Bronchial epithelial cell (primary cell): ENCODE results near the gene ZBED1. TPM values are rescaled to one million over a fixed set of nuclear protein-coding genes. Genes with fewer than 3 reads are reported as not detected.
"Not testable (repeated sequence)": the region's sequence is repeated elsewhere in the genome, so short reads cannot be mapped to it uniquely, and the experiment has no call there.

Source experiments
- DNase-seq: peaks from one replicate; pipeline ENCODE4 v3.0.0-alpha.2; 2010; ENCODE audit warnings: low read depth
- FAIRE-seq: peaks from 2 replicates; lab custom pipeline; 2011; peaks lifted over from hg19 to GRCh38; lab: Jason Lieb, UNC
- H3K27me3 ChIP-seq: 2 replicates; pipeline ENCODE4 v1.5.1; 2011; ENCODE audit warnings: low read length; ENCODE audit not compliant: control insufficient read depth, insufficient read depth
- H3K36me3 ChIP-seq: 2 replicates; pipeline ENCODE4 v1.5.1; 2011; ENCODE audit warnings: low read length; ENCODE audit not compliant: control insufficient read depth, insufficient read depth
- H3K4me3 ChIP-seq: 2 replicates; pipeline ENCODE4 v1.5.1; 2011; ENCODE audit warnings: mild to moderate bottlenecking, low read depth, low read length, control low read depth
- CTCF ChIP-seq: IDR thresholded peaks from 2 replicates; pipeline ENCODE4 v1.5.1; 2011; ENCODE audit warnings: mild to moderate bottlenecking, moderate library complexity, low read length, control low read depth, inconsistent platforms; ENCODE audit not compliant: insufficient read depth, severe bottlenecking
- total RNA-seq: library from RNA; depleted of rRNA; stranded (reverse); fragments of >200 nt; gene quantifications from 2 replicates; pipeline ENCODE4 v1.2.1, GENCODE V29; 2014

ZBED1 gene
- total RNA-seq, 1 donor from 2014 or later = 11.6 TPM

DNA sequence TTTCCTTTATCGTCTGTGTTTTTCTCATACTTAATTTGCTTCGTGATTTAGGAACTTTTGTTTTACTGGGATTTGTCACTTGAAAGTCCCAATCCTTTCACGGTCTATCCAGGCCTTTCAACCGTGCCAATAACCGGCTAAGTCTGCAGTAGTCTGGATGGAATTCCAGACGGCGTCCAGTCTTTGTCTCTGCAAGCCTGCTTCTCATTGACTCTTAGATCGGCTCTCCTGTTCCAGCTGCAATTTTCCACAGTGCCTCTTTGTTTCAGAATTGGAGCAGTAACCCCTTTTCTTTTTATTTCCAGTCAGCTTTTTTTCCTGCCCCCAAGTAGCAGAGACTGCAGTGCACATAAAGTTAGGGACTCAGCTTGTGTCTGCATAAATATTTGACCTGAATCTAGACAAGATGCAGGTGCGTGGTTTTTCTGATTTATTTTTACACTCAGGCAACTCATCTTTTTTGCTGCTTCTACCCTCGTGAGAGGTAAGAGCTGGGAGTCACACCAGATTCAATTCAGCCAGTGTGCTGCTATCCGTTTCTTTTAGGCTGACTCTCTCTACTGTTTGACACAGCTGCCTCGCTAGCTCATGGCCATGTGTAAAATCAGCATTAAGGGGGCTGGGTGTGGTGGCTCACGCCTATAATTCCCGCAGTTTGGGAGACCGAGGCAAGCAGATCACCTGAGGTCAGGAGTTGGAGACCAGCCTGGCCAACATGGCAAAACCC, 37.4 kb upstream of the ZBED1 start:
- no peak for FAIRE-seq
- TF ChIP-seq CTCF = no peak
- Histone ChIP-seq H3K27me3 (no peaks in the 10 kb centered on the region), H3K36me3 (no peaks in the 10 kb centered on the region), H3K4me3 (no peak overlapping the region)
- no peak for DNase-seq

- TF ChIP-seq CTCF = no peak
- H3K4me3 ChIP-seq = no peak overlapping the region
- no peak for DNase-seq
- H3K27me3 ChIP-seq = no peaks in the 10 kb centered on the region
- H3K36me3 ChIP-seq = no peaks in the 10 kb centered on the region
- no peak for FAIRE-seq
Observed at GRCh38 chrX:2536974-2537373, 36.2 kb upstream of the ZBED1 start.

DNA sequence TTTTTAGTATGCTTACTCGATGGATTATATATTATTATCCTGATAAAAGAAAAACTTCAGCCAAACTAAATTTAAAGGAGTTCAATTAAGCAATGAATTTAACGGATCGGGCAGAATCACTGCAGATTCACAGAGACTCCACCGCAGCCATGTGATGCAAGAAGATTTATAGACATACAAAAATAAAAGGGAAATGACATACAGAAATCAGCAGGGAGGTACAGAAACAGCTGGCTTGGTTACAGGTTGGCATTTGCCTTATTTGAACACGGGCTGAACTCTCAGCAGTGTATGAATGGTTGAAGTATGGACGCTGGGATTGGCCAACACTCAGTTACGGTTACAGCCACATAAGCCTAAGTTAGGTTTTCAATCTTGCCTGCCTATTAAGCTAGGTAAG, 35.4 kb upstream of the ZBED1 start:
- DNase-seq (no peak), FAIRE-seq (no peak)

GRCh38 chrX:2534261-2535021, 33.7 kb upstream of the ZBED1 start:
- not testable (repeated sequence) for FAIRE-seq, H3K27me3 ChIP-seq, H3K4me3 ChIP-seq, H3K36me3 ChIP-seq, DNase-seq

More for the DNA sequence above, 35.4 kb upstream of the ZBED1 start:
- no peaks in the 10 kb centered on the region for H3K27me3 ChIP-seq
- TF ChIP-seq CTCF = no peak
- H3K4me3 ChIP-seq = no peak overlapping the region
- no peaks in the 10 kb centered on the region for H3K36me3 ChIP-seq

GRCh38 chrX:2533424-2533823, 32.6 kb upstream of the ZBED1 start:
- FAIRE-seq = no peak
- H3K4me3 ChIP-seq = no peak overlapping the region
- no peak for TF ChIP-seq CTCF
- no peaks in the 10 kb centered on the region for H3K27me3 ChIP-seq
- no peak for DNase-seq
- H3K36me3 ChIP-seq = no peaks in the 10 kb centered on the region

DNA sequence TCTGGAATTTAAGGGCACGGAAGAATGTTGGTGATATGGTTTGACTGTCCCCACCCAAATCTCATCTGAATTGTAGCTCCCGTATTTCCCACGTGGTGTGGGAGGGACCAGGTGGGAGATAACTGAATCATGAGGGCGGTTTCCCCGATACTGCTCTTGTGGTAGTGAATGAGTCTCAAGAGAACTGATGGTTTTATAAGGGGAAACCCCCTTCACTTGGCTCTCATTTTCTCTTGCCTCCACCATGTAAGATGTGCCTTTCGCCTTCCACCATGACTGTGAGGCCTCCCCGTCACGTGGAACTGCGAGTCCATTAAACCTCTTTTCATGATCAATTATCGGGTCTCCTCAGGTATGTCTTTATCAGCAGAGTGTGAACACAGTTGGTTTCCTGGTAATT, 25.6 kb upstream of the ZBED1 start:
- no peaks in the 10 kb centered on the region for H3K36me3 ChIP-seq
- no peak overlapping the region for H3K4me3 ChIP-seq
- no peak for TF ChIP-seq CTCF
- FAIRE-seq (no peak), DNase-seq (no peak)
- H3K27me3 ChIP-seq = no peaks in the 10 kb centered on the region
